T-helper 22 cell (primary cell): ENCODE measurements around the gene PLXNA4.

Experiments
- DNase-seq: peaks from one replicate; pipeline ENCODE4 v3.0.0-alpha.2; 2020; ENCODE audit warnings: low read depth

PLXNA4 gene

DNA sequence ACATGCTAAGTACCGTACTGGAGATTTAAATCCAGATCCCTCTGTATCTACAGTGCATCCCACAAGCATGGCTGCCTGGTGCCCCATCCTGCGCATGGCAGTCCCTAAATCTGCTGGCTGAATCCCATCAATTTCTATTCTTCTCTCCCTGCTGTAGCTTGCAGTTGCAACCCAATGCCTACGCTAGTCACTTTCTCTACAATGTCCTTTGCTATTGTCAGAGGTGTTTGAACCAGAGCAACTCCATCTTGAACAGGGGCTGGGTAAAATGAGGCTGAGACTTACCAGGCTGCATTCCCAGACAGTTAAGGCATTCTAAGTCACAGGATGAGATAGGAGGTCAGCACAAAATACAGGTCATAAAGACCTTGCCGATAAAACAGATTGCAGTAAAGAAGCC is 461.2 kb downstream of the PLXNA4 start:
- no peak for DNase-seq

DNA sequence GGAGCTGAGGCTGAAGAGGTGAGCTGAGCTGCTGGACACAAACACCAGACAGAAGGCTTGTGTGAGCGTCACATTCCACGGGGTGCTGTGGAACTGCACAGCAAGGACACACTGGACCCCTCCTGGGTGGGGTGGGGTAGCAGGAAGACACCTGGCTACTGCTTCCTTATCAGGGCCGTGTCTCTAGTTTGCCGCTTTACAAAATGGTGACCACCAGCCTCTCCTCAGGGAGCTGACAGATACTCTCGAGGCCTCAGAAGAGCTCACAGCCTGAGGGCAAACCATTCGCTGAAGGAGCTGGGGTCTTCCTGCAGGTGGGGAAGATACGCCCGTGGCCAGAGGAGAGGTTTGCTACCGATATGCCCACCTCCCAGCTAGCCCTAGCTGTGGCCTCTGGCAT is 461.9 kb downstream of the PLXNA4 start:
- DNase-seq = no peak

GRCh38 chr7:132113536-132114371 is 462.5 kb downstream of the PLXNA4 start:
- DNase-seq = no peak

DNA sequence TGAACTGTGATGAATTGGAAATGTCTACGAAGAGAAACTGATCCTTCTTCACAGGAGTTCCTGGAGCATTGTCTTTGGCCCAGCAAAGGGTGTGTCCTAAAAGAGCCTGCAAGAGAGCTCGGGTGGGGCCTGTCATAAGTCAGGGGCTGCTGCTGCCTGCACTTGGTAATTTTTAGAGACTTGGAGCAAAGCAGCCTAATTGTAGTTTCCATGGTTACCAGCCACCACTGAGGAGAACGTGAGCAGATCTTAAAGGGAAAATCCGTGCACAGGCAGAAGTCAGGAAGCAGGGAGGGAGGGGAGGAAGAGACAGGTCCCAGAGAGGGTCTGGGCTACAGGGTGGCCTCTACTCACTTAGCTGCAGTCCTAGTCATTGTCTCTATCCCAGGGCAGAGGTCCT is 463.6 kb downstream of the PLXNA4 start:
- DNase-seq = no peak

GRCh38 chr7:132112106-132112505 is 464.2 kb downstream of the PLXNA4 start:
- DNase-seq = no peak

DNA sequence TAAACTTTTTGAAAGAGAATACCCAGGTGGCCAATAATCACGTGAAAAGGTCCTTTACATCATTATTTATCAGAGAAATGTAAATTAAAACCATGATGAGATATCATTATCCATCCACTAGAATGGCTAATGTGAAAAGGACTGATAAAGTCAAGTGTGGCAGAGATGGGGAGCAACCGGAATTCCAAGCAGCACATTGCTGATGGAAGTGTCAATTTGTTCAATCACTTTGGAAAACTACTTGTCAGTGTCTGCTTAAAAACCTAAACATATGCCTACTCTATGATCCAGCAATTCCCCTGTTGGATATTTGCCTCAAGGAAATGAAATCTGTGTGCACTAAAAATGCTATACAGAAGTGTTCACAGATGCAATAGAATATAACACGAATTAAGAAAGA is 465.6 kb downstream of the PLXNA4 start:
- no peak for DNase-seq

DNA sequence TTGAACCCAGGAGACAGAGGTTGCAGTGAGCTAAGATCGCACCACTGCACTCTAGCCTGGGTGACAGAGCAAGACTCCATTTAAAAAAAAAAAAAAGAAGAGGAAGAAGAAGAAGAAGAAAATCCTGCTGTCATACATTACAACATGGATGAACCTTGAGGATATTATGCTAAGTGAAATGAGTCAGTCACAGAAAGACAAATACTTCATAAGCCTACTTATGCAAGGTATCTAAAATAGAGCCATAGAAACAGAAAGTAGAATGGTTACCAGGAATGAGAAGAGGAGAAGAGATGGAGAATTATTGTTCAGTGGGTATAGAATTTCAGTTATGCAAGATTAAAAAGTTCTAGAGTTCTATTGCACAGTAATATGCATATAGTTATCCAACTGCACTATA is 466.5 kb downstream of the PLXNA4 start:
- DNase-seq = no peak

DNA sequence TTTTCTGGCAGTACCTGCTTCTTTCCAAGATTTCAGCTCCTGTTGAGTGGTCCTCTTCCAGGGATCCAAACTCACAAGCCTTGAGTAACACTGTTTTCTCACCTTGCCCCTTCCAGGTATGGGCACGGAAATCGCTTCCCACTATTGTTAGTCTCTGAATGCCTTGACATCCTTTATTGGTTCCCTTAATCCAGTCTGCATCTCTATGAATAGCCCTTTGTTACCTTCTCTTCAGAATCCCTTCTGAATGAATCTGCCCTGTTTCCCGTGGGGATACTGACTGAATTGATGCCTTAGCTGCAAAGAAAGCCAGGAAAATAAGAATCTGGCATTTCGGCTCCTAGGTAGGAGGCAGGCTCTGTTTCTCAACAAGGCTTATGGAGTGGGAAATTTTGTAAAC is 467.7 kb downstream of the PLXNA4 start:
- DNase-seq = no peak

DNA sequence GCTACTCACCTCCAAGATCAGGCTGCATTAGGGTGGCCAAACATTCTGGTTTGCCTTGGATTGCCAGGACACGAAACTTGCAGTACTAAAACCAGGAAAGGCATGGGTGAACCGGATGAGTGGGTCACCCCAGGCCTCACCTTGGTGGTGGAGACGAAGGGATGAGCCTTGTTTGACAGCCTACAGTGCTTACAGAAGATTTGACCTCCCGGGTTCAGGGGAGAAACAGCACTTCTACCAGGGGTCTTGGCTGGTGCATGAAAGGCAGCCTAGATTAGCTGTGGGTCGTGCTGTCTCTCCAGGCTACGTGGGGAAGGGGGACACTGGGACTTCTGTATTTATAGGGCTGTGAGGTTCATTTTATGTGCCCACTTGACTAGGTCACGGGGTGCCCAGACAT is 469.8 kb downstream of the PLXNA4 start:
- no peak for DNase-seq

DNA sequence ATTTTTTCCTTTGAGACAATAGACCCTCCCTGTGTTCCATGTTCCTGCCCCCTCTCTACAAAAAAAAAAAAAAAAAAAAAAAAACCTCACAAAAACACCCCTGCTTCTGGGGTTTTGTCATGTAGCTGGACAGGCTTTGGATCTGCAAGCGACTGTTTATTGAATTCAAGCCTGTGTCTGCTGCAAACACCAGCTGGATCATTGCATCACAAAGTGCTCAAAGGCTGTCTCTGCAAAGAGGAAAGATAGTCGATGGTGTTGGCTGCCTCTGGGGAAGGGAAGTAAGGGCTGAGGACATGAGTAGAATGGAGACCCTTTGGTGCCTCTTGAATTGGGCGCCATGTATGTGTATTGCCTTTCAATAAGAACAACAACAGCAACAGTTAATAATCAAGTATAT is 471.2 kb downstream of the PLXNA4 start:
- DNase-seq = no peak

DNA sequence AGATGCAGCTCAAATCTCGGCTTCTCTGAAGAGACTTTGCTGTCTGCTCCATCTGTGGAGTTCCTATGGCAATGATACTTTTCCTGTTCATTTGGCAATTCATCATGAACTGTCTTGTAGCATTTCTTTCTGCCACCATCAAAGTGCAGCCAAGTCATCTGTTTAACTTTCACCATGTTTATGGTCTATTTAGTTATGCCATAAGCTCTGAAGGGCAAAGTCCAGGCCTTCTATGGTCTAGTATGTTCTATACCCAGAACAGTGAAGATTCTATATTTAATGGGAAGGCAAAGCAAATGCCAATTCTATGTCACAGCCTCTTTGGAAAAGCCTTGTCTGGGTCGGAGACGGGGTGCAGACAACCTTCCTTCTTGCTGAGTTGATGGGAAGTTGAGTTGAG is 472.6 kb downstream of the PLXNA4 start:
- no peak for DNase-seq

DNA sequence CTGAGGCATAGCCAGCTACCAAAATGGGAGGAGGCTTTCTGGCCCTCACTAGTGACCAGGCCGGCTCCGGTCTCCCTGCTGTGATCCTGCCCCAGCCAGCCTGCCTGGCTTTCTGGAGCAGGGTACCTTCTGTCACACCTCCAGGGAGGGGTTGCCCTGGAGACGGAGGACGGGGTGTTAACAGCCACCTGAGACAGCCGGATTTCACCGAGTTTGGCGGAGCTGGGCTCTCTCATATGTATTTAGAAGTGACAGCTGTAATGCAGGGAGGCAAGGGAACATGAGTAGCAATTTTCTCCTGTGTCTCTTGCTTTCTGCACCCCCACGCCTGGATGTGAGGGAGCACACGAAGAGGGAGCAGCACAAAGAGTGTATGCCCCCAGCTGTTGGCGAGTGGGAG is 473.3 kb downstream of the PLXNA4 start:
- DNase-seq = no peak

- DNase-seq = no peak
Measured at GRCh38 chr7:132102391-132102790, 473.9 kb downstream of the PLXNA4 start.

- DNase-seq = no peak
Measured at GRCh38 chr7:132100981-132101380, 475.3 kb downstream of the PLXNA4 start.

GRCh38 chr7:132100483-132100882 is 475.8 kb downstream of the PLXNA4 start:
- DNase-seq = no peak

DNA sequence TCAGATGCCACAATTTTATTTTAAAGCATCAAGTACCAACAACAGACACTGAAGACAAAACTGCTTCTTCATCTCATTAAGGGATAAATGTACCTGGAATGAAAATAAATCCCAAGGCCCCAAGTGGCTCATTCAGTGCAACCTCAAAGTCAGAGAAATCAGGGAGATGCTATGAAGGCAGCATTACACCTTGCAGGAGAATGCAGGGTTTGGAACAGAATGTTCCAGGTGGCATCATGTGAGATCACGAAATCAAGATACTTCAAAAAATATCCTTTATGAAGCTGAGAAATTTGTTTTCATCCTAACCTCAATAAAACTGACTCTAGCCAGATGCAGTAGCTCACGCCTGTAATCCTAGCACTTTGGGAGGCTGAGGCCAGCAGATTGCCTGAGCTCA is 477.1 kb downstream of the PLXNA4 start:
- no peak for DNase-seq

DNA sequence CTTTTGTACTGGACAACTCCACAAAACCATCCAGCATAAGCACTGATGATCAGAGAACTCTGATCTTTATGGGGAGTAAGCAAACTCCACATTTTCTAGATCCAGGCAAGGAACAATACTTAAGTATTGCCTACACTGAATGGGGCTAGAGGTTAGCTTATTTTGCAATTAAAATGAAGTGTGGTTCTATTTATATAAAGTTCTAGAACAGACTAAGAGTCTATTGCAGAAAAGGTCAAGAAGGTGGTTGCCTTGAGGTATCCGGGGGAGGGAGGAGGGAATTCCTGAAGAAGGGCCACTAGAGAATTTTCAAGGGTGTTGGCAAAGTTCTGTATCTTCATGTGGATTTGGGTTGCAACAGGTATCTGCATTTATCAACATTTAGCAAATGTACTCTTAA is 477.9 kb downstream of the PLXNA4 start:
- DNase-seq = no peak

DNA sequence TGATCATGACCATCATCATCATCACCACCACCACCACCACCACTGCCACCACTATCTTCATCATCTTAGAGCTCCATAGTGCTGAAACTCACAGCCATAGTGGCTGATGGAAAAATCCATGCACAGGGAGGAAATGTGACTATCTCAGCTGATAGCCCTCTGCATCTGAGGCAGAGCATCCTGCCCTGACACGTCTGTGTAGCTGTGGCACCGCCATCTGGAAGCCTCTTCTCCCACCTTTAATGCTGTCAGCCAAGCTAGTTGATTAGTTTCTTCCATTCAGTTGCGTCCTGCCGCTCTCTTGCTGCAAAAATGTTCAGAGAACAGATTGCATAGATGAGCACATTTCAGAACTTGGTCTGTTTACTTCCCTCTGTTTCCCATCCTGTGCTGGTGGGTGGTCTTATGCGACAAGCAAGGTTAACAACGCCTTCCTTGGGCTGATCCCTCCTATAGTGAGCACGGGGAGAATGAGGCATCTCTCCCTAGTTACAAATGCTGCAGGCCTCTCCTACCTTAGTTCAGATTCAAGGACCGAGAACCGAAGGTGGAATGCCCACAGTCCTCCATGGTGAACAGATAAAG is 478.6 kb downstream of the PLXNA4 start:
- no peak for DNase-seq

DNA sequence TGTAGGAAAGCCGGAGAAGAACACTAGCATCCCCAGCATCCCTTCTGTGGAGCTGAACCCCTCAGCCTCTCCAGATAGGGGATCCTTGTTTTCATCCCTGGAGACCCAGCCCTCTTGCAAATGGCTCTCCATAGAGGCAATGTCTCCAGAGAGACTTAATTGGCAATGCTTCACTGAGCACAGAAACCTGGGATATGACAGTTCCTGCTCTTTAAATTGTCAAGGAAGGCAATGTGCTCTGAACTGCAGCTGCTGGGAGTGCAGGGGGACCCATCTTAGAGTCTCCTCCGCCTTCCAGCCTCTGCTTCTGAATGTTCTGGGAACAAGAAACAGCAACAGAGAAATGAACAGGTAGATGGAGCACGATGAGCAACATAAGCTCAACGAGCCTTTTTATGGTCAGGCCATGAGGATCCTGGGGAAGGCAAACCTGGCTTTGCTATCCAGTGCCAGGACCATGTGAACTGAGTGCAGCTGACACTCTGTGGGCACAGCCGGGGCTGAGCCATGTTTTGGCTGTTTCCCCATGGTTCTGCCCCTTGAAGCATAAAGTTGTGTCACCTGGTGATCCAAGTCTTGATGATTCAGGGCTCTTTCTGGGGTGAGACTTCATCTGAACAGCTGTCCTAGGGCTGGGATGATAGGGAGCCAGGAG is 481.0 kb downstream of the PLXNA4 start:
- DNase-seq = no peak

DNA sequence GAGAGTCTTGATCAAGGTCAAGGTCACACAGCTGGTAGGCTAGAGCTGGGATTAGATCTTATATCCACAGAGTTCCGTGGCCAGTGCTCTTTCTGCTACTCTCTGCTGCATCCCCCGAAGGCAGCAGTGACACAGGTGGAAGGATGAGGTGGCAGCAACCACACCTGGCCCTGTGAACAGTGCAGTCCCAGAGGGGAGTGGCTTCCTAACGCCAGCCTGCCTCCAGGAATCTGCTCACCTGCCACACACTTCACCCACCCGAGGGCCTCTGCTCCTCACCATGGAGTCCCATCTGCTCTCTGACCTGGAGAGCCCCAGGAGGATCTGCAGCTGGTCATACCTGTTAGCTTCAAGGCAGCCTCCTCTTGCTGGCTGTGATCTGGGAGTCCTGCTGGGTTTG is 484.2 kb downstream of the PLXNA4 start:
- no peak for DNase-seq

- no peak for DNase-seq
Measured at GRCh38 chr7:132091706-132092105, 484.6 kb downstream of the PLXNA4 start.

DNA sequence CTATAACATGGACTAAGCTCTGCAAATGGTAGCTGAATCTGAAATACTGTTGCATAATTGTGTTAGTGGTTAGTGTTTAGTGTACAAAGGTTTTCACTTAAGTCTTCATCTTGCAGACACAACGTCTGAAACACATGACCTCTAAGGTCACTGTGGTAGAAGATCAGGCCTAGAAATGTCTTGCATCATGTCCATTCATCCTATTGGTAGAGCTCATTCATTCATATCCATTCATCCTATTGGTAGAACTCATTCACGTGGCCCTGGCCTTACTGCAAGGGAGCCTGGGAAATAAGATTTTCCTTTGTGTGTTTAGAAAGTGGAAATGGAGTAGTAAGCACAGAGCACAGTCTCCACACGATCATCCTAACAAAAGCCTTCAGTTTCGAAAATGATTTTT is 485.8 kb downstream of the PLXNA4 start:
- no peak for DNase-seq

DNA sequence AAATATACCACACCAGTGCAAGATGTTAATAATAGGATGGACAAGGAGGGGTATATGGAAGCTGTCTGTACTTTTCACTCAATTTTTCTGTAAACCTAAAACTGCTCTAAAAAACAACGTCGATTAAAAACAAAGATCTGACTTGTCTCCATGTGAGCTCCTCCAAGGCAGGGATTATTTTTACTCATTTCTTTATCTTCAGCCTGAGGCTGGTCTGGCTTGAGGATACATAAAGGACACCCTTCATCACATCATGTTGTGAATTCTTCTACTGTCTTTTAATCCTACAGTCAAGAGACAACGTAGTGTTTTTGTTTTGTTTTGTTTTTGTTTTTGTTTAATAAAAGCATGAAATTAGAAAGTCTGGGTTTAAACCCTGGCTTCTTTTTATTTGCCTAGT is 486.9 kb downstream of the PLXNA4 start:
- DNase-seq = no peak

- no peak for DNase-seq
Measured at GRCh38 chr7:132087421-132087820, 488.8 kb downstream of the PLXNA4 start.
